SU-DHL-6 (cell line): ENCODE measurements around the gene CPB1.

Experiments used
- H2AFZ ChIP-seq: fragments of 200-600 bp; sonication (generic); 2 replicates; pipeline ENCODE4 v1.6.1; 2014; ENCODE audit warnings: low read depth, mild to moderate bottlenecking, moderate library complexity, mixed read lengths, antibody characterized with exemption, low read length; ENCODE audit not compliant: severe bottlenecking
- H3F3A ChIP-seq: fragments of 200-600 bp; shearing (Covaris generic); 2 replicates; pipeline ENCODE4 v1.6.0; 2016; ENCODE audit warnings: antibody characterized with exemption, mild to moderate bottlenecking; ENCODE audit not compliant: insufficient read depth
- H3K27ac ChIP-seq: fragments of 200-600 bp; sonication (generic); 2 replicates; pipeline ENCODE4 v1.5.1; 2016; ENCODE audit warnings: low read depth, mild to moderate bottlenecking, low read length, moderate library complexity, mixed read lengths
- H3K27me3 ChIP-seq: fragments of 200-600 bp; sonication (generic), shearing (Covaris generic); 2 replicates; pipeline ENCODE4 v1.6.0; 2014; ENCODE audit warnings: mild to moderate bottlenecking, low read length
- H3K36me3 ChIP-seq: fragments of 200-600 bp; sonication (generic); 2 replicates; pipeline ENCODE4 v1.6.1; 2014; ENCODE audit warnings: mild to moderate bottlenecking, low read length, mixed read lengths
- H3K4me2 ChIP-seq: fragments of 300-600, 200-600 bp; shearing (Covaris generic), sonication (generic); 2 replicates; pipeline ENCODE4 v1.6.0; 2014; ENCODE audit warnings: low read length, low read depth, mild to moderate bottlenecking; ENCODE audit not compliant: poor library complexity, severe bottlenecking
- H3K4me3 ChIP-seq: fragments of 200-600 bp; sonication (generic); 2 replicates; pipeline ENCODE4 v1.5.1; 2014; ENCODE audit warnings: antibody characterized with exemption, low read length, mild to moderate bottlenecking, mixed read lengths; ENCODE audit not compliant: insufficient read depth, poor library complexity, severe bottlenecking
- H3K79me2 ChIP-seq: fragments of 200-600 bp; sonication (generic); 2 replicates; pipeline ENCODE4 v1.6.1; 2014; ENCODE audit warnings: mild to moderate bottlenecking, low read length, moderate library complexity; ENCODE audit not compliant: insufficient read depth
- H3K9ac ChIP-seq: fragments of 200-600 bp; sonication (generic); 2 replicates; pipeline ENCODE4 v1.7.0; 2014; ENCODE audit warnings: mild to moderate bottlenecking, low read length
- H3K9me2 ChIP-seq: fragments of 200-600 bp; sonication (generic); replicated peaks from 2 replicates; pipeline ENCODE4 v1.6.1; 2014; ENCODE audit warnings: low read length; ENCODE audit not compliant: insufficient read depth
- H3K9me3 ChIP-seq: fragments of 200-600 bp; sonication (generic); 2 replicates; pipeline ENCODE4 v1.6.1; 2014; ENCODE audit warnings: low read length, mixed read lengths; ENCODE audit not compliant: insufficient read depth
- H4K20me1 ChIP-seq: fragments of 200-600 bp; sonication (generic); 2 replicates; pipeline ENCODE4 v1.6.1; 2014; ENCODE audit warnings: low read depth, mild to moderate bottlenecking, antibody characterized with exemption, low read length, moderate library complexity, mixed read lengths
- CTCF ChIP-seq: fragments of 200-600 bp; sonication (generic); IDR thresholded peaks from one replicate; pipeline ENCODE4 v1.5.1; 2017; ENCODE audit warnings: antibody characterized with exemption, mild to moderate bottlenecking, low read length, moderate library complexity; ENCODE audit not compliant: insufficient read depth, poor library complexity, severe bottlenecking
- EZH2phosphoT487 ChIP-seq: fragments of 200-600 bp; sonication (generic), shearing (Covaris generic); conservative IDR thresholded peaks from 2 replicates; pipeline ENCODE4 v1.6.1; 2018; ENCODE audit warnings: mild to moderate bottlenecking, antibody characterized with exemption, low read length, moderate library complexity, mixed read lengths

CPB1 gene

GRCh38 chr3:148816981-148817525 lies 10.6 kb upstream of the CPB1 start:
- TF ChIP-seq CTCF: no peak
- no peak for TF ChIP-seq EZH2phosphoT487

GRCh38 chr3:148820361-148821245 lies 7.0 kb upstream of the CPB1 start:
- Histone ChIP-seq H3F3A (no peaks in the 10 kb centered on the region), H3K36me3 (no peaks in the 10 kb centered on the region), H3K27me3 (no peaks in the 10 kb centered on the region), H3K9ac (no peak overlapping the region), H3K4me3 (no peak overlapping the region), H3K79me2 (no peaks in the 10 kb centered on the region), H3K9me3 (no peaks in the 10 kb centered on the region), H3K27ac (no peak overlapping the region), H2AFZ (no peak overlapping the region), H4K20me1 (no peaks in the 10 kb centered on the region), H3K4me2 (no peak overlapping the region), H3K9me2 (no peaks in the 10 kb centered on the region)
- TF ChIP-seq EZH2phosphoT487: no peak
- TF ChIP-seq CTCF: no peak

More at GRCh38 chr3:148816981-148817525, 10.6 kb upstream of the CPB1 start:
- no peaks in the 10 kb centered on the region for H3K36me3 ChIP-seq
- no peaks in the 10 kb centered on the region for H3K79me2 ChIP-seq
- no peak overlapping the region for H3K9ac ChIP-seq
- H3K4me2 ChIP-seq: no peak overlapping the region
- H3K9me3 ChIP-seq: no peaks in the 10 kb centered on the region
- H3K27me3 ChIP-seq: no peaks in the 10 kb centered on the region
- H4K20me1 ChIP-seq: no peaks in the 10 kb centered on the region
- H3K27ac ChIP-seq: no peak overlapping the region
- H3F3A ChIP-seq: no peaks in the 10 kb centered on the region
- H2AFZ ChIP-seq: no peak overlapping the region
- H3K9me2 ChIP-seq: no peaks in the 10 kb centered on the region
- H3K4me3 ChIP-seq: no peak overlapping the region

- Histone ChIP-seq H3K4me3 (no peak overlapping the region), H3K36me3 (no peaks in the 10 kb centered on the region), H3K9me3 (no peaks in the 10 kb centered on the region), H3F3A (no peaks in the 10 kb centered on the region), H3K9me2 (no peaks in the 10 kb centered on the region), H3K9ac (no peak overlapping the region), H3K4me2 (no peak overlapping the region), H3K27ac (no peak overlapping the region), H4K20me1 (no peaks in the 10 kb centered on the region), H3K79me2 (no peaks in the 10 kb centered on the region), H3K27me3 (no peaks in the 10 kb centered on the region), H2AFZ (no peak overlapping the region)
- no peak for TF ChIP-seq CTCF
- no peak for TF ChIP-seq EZH2phosphoT487
Measured at GRCh38 chr3:148823026-148823425, 4.6 kb upstream of the CPB1 start.
